ENCODE results near the gene HS3ST2. TPM values are rescaled to one million over a fixed set of nuclear protein-coding genes. Genes with fewer than 3 reads are reported as not detected.

HS3ST2 gene
- total and polyA plus RNA-seq, 9 donors: 0.31 to 28.9 (median 0.83) TPM; not detected in 3

DNA sequence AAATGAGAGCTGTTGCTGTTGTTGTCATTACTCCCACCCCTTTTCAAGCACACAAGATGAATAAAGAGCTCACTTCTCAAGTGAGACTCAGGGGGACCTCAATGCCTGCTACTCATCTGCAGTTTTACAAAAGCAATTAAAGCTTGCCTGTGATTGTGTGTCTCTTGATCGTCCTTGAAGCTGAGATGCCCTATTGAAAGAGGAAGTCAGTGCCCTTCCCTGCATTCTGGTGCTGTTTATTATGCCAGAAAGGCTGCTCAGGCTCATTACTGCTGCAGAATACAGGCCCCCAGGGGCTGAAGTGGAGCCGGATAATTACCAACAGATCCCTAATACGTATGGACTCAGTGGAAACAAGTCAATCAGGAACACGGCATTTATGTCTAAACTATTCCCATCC lies 147.2 kb downstream of the HS3ST2 start:
- Histone ChIP-seq H3K9me3 (no peaks in the 10 kb centered on the region), H3K27ac (no peak overlapping the region), H3K36me3 (no peaks in the 10 kb centered on the region), H3K4me3 (no peak overlapping the region), H3K27me3 (no peaks in the 10 kb centered on the region), H3K4me1 (ENCODE audit: insufficient read depth) (no peaks in the 10 kb centered on the region)
- intact Hi-C loops (cut with DNase I): no loop called here
- no peak for DNase-seq
- WGBS, 3 donors: 31 to 67% (median 33%) methylated on average over 3 to 4 of the region's 4 CpGs
- TF ChIP-seq CTCF (IDR thresholded peaks at IDR 0.05) (no peak), POLR2A (IDR thresholded peaks at IDR 0.05) (no peak), EP300 (IDR thresholded peaks at IDR 0.05) (no peak)

GRCh38 chr16:22962905-22963304 lies 148.9 kb downstream of the HS3ST2 start:
- WGBS, 3 donors: 23 to 64% (median 41%) methylated on average over 1 of the region's 1 CpG
- no peak overlapping the region for H3K27ac ChIP-seq
- intact Hi-C loops (cut with DNase I): no loop called here
- TF ChIP-seq EP300 (IDR thresholded peaks at IDR 0.05) (no peak), CTCF (IDR thresholded peaks at IDR 0.05) (no peak), POLR2A (IDR thresholded peaks at IDR 0.05) (no peak)
- no peaks in the 10 kb centered on the region for H3K36me3 ChIP-seq
- no peaks in the 10 kb centered on the region for H3K27me3 ChIP-seq
- DNase-seq: no peak
- H3K4me3 ChIP-seq: no peak overlapping the region
- no peaks in the 10 kb centered on the region for H3K9me3 ChIP-seq
- H3K4me1 ChIP-seq (ENCODE audit: insufficient read depth): no peaks in the 10 kb centered on the region
